ENCODE results near the gene GHDC.

Gene GHDC

DNA sequence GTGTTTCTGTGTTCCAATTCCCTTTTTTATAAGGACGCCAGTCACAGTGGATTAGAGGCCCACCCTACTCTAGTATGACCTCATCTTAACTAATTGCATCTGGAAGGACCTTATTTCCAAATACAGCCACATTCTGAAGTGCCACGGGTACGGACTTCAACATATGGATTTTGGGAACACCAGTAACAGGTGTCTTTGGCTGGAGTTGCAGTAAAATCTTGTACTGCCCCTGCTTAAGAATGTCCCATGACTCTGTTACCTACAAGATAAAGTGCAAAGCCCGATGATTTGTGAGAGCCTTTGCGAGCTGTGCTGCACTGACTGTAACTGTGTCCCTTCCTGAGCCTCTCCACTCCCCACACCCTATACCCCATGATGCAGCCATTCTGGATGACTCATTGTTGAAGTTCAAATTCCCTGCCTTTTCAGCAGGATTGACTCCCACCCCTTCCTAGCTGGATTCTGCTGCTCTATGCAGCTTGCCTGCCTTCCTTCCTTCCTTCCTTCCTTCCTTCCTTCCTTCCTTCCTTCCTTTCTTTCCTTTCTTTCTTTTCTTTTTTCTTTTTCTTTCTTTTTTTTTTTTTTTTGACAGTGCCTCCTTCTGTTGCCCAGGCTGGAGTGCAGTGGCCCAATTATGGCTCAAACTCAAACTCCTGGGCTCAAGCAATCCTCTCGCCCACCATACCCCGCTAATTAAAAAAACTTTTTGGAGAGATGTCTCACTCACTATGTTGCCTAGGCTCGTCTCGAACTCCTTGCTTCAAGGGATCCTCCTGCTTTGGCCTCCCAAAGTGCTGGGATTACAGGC lies 11.2 kb downstream of the GHDC start:
- DNase-seq (ENCODE audit: low read depth), result no peak
- TF ChIP-seq, protein P1, sequence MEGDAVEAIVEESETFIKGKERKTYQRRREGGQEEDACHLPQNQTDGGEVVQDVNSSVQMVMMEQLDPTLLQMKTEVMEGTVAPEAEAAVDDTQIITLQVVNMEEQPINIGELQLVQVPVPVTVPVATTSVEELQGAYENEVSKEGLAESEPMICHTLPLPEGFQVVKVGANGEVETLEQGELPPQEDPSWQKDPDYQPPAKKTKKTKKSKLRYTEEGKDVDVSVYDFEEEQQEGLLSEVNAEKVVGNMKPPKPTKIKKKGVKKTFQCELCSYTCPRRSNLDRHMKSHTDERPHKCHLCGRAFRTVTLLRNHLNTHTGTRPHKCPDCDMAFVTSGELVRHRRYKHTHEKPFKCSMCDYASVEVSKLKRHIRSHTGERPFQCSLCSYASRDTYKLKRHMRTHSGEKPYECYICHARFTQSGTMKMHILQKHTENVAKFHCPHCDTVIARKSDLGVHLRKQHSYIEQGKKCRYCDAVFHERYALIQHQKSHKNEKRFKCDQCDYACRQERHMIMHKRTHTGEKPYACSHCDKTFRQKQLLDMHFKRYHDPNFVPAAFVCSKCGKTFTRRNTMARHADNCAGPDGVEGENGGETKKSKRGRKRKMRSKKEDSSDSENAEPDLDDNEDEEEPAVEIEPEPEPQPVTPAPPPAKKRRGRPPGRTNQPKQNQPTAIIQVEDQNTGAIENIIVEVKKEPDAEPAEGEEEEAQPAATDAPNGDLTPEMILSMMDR (IDR thresholded peaks at IDR 0.05; ENCODE audit: control insufficient read depth, insufficient read depth, low read depth, low read length, missing control alignments), result no peak

DNA sequence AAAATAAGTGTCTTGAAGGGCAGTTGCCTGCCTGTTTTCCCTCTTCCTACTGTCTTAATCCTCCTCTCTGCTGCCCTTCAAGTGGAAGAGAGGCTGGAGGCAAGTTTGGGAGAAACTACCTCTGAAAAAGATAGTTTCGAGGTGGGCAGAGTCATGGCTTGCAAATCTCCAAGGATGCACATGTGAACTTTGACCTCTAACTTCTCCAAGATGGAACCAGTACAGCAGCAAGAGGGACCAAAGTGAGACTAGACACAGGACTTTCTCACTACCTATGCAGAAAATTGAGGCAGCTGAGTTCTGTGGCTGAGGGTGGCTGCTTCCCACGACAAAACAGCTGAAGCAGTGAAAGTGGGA lies 12.5 kb downstream of the GHDC start:
- TF ChIP-seq, protein P1 (IDR thresholded peaks at IDR 0.05; ENCODE audit: control insufficient read depth, insufficient read depth, low read depth, low read length, missing control alignments), result no peak
- no peak overlapping the region for H3K4me3 ChIP-seq (ENCODE audit: control insufficient read depth, low read depth, low read length)
- no peak for DNase-seq (ENCODE audit: low read depth)

More for the DNA sequence above, 11.2 kb downstream of the GHDC start:
- H3K4me3 ChIP-seq (ENCODE audit: control insufficient read depth, low read depth, low read length), result no peak overlapping the region

DNA sequence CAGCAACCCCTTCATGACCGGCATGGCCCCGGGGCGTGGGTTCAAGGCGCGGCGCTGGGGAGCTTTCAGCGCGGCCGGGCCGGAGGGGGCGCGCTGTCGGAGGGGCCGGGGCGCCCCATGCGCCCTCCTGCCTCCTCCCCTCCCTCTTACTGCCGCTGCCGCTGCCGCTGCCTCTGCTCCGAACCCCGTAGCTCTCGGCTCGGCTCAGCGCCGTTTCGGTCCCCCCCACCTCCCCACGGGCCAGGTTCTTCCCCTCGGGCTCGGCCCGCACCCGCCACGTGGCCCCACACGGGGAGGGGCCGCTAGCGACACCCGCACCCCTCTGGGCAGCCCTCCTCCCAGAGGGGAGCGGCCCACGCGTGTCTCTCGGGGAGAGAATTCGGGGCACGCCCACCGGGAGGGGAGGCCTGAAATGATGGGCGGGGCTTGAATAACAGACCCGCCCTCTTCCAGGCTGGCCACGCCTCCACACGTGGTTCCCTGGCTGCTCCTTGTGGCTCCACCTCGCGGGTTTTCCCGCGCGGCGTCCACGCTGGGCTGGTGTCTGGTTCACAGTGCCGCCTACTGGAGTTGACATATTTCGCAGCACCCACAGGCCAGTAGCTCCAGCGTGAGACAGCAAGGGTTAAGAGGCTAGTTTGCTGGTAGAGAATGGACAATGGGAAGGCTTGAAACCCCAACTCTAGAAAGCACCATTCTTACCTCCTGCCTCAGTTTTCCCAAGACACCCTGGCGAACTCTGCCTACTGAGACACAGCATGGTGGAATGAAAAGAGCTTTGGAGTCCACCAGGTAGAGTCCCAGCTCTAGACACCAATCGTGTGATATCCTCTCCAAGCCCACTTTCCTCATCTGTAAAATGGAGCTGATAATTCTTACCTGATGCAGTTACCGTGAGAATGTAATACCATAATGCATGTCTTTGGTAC lies 13.1 kb downstream of the GHDC start, which contains the start of gene KCNH4:
TSS of gene KCNH4 (minus strand) at position 221 of the 929 bp plus-strand sequence. CDS start at position 24, 197 bp downstream.
- DNase-seq (ENCODE audit: low read depth), result peak; percentile 16
- TF ChIP-seq, protein P1 (IDR thresholded peaks at IDR 0.05; ENCODE audit: control insufficient read depth, insufficient read depth, low read depth, low read length, missing control alignments), result peak; percentile 62
- H3K4me3 ChIP-seq (ENCODE audit: control insufficient read depth, low read depth, low read length), result peak within 1 kb of the TSS; percentile 1

DNA sequence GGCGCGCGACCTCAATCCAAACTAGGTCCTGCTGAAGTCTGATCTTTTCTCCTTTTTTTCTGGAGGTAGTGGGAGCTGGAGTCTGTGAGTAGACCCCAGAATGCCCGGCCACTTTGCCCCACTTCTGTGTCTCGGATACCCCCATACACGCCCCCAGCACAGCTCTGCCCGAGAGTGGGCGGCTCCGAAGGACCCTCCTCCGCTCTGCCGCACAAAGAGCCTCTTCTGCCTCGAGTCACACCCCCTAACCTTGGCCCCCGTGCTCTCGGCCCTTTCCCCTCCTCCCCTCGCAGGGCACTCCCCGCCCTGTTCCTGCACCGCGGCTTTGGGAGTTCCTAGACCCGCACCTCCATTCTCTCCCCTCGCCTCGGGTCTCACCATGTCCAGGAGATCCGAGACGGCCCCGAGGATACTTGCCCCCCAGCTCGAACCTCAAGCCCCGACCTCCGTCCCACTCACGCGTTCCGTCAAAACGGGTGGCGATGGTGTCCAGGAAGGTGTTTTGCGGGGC lies 13.8 kb downstream of the GHDC start:
- TF ChIP-seq, protein P1 (IDR thresholded peaks at IDR 0.05; ENCODE audit: control insufficient read depth, insufficient read depth, low read depth, low read length, missing control alignments), result no peak
- DNase-seq (ENCODE audit: low read depth), result no peak
- no peak overlapping the region for H3K4me3 ChIP-seq (ENCODE audit: control insufficient read depth, low read depth, low read length)

DNA sequence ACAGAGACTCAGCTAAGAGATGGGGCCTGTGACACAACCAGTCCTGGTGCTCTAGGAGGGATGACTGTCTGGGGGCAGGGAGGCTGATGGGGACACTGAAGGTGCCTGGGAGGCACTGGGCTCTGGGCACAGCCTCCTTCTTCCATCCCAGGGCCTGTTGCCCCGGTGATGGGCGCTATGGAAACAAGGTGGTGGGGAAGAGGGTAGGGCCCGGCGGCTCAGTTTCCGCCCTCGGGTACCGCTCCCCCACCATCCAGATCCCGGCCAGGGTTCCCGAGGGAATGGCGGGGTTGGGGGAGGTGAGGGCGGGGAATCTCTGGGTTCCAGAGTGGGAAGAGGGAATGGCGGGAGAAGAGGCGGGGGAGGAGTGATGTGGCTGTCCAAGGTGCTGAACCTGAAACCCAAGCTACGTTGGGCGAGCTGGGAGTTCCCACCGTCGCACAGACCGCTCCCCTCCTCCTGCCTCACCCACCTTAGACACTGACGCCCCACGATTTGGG lies 14.3 kb downstream of the GHDC start:
- no peak overlapping the region for H3K4me3 ChIP-seq (ENCODE audit: control insufficient read depth, low read depth, low read length)
- no peak for DNase-seq (ENCODE audit: low read depth)
- TF ChIP-seq, protein P1 (IDR thresholded peaks at IDR 0.05; ENCODE audit: control insufficient read depth, insufficient read depth, low read depth, low read length, missing control alignments), result no peak

DNA sequence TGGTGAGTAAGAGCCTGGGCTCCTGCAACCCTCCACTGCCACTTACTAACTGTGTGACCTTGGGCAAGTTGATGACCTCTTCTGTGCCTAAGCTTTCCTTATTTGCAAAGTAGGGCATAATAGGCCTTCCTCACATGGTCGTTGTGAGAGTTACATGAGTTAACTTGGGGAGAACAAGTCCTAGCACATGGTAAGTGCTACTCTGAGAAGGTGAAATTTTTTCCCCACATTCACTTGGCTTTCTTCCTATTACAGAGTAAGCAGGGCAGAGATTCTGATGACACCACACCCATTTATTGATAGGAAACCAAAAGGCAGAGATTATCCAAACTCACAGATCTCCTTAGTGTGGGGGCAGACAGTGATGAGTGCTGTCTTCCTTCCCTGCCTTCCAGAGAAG lies 15.0 kb downstream of the GHDC start:
- no peak for DNase-seq (ENCODE audit: low read depth)

More for the DNA sequence above, 15.0 kb downstream of the GHDC start:
- H3K4me3 ChIP-seq (ENCODE audit: control insufficient read depth, low read depth, low read length), result no peak overlapping the region
- TF ChIP-seq, protein P1 (IDR thresholded peaks at IDR 0.05; ENCODE audit: control insufficient read depth, insufficient read depth, low read depth, low read length, missing control alignments), result no peak
